Subcutaneous adipose tissue (tissue), 4 donors: ENCODE results near the gene PEAK3. TPM values are rescaled to one million over a fixed set of nuclear protein-coding genes. Genes with fewer than 3 reads are reported as not detected.

Experiments used
- CTCF ChIP-seq: fragments of 450-650 bp; IDR thresholded peaks from one replicate; pipeline ENCODE4 v1.5.1; 2016; ENCODE audit warnings: low read depth, mild to moderate bottlenecking, control low read depth, antibody characterized with exemption, moderate library complexity
- total RNA-seq, 4 donors: library from RNA; depleted of rRNA; stranded (reverse); fragments of >200 nt; gene quantifications; one replicate each; pipeline ENCODE4 v1.1.0, GENCODE V29; 2016

Gene PEAK3
- total RNA-seq, 4 donors from 2014 or later = 0.68 to 0.88 (median 0.75) TPM; not detected in 1

- TF ChIP-seq CTCF = no peak
Observed at GRCh38 chr19:2245273-2245672, 36.7 kb downstream of the PEAK3 start.

- TF ChIP-seq CTCF = no peak
Observed at GRCh38 chr19:2244486-2244885, 37.5 kb downstream of the PEAK3 start.

GRCh38 chr19:2244125-2244411, 37.9 kb downstream of the PEAK3 start:
- TF ChIP-seq CTCF = no peak

GRCh38 chr19:2243274-2244124, 38.5 kb downstream of the PEAK3 start:
- no peak for TF ChIP-seq CTCF

GRCh38 chr19:2242816-2243215, 39.2 kb downstream of the PEAK3 start:
- TF ChIP-seq CTCF = no peak

- TF ChIP-seq CTCF = no peak
Observed at GRCh38 chr19:2242092-2242537, 39.9 kb downstream of the PEAK3 start.

GRCh38 chr19:2240881-2241760, 40.9 kb downstream of the PEAK3 start:
- TF ChIP-seq CTCF = no peak
